Endodermal cell (in vitro differentiated cells): Measurements from ENCODE around the gene FXYD6. TPM values are rescaled to one million over a fixed set of nuclear protein-coding genes. Genes with fewer than 3 reads are reported as not detected.
"Not testable (repeated sequence)": the region's sequence is repeated elsewhere in the genome, so short reads cannot be mapped to it uniquely, and the experiment has no call there.

Experiments used
- DNase-seq: peaks from one replicate; pipeline ENCODE4 v3.0.0-alpha.2; 2017
- H3K27ac ChIP-seq: 2 replicates; pipeline ENCODE4 v1.5.1; 2013; ENCODE audit warnings: mild to moderate bottlenecking, low read depth, low read length, moderate library complexity
- H3K27me3 ChIP-seq: 2 replicates; pipeline ENCODE4 v1.6.1; 2013; ENCODE audit warnings: mild to moderate bottlenecking, low read length, moderate library complexity; ENCODE audit not compliant: insufficient read depth, control insufficient read depth, poor library complexity, severe bottlenecking
- H3K36me3 ChIP-seq: 2 replicates; pipeline ENCODE4 v1.7.0; 2013; ENCODE audit warnings: mild to moderate bottlenecking, low read length, moderate library complexity; ENCODE audit not compliant: control insufficient read depth, insufficient read depth
- H3K4me1 ChIP-seq: one replicate; pipeline ENCODE4 v1.7.0; 2013; ENCODE audit warnings: low read length; ENCODE audit not compliant: control insufficient read depth, insufficient read depth
- H3K4me3 ChIP-seq: 2 replicates; pipeline ENCODE4 v1.5.1; 2013; ENCODE audit warnings: mild to moderate bottlenecking, low read length, moderate library complexity
- H3K9ac ChIP-seq: 2 replicates; pipeline ENCODE4 v1.6.1; 2013; ENCODE audit warnings: mild to moderate bottlenecking, low read length, moderate library complexity; ENCODE audit not compliant: poor library complexity, severe bottlenecking; ENCODE audit errors: extremely low read depth
- H3K9me3 ChIP-seq: 2 replicates; pipeline ENCODE4 v1.6.1; 2013; ENCODE audit warnings: mild to moderate bottlenecking, low read length, moderate library complexity; ENCODE audit not compliant: control insufficient read depth
- H3K27ac Mint-ChIP-seq: 2 replicates; pipeline ENCODE4 v1.8.0; 2020; ENCODE audit warnings: mixed read lengths
- H3K27me3 Mint-ChIP-seq: 2 replicates; pipeline ENCODE4 v1.8.0; 2021; ENCODE audit warnings: mild to moderate bottlenecking, mixed read lengths; ENCODE audit not compliant: insufficient read depth
- H3K36me3 Mint-ChIP-seq: 2 replicates; pipeline ENCODE4 v1.8.0; 2020; ENCODE audit warnings: low read depth, mixed read lengths
- H3K4me1 Mint-ChIP-seq: 2 replicates; pipeline ENCODE4 v1.8.0; 2020; ENCODE audit warnings: mixed read lengths
- H3K4me3 Mint-ChIP-seq: 2 replicates; pipeline ENCODE4 v1.8.0; 2020; ENCODE audit warnings: mild to moderate bottlenecking, moderate library complexity, mixed read lengths
- H3K9me3 Mint-ChIP-seq: 2 replicates; pipeline ENCODE4 v1.8.0; 2020; ENCODE audit warnings: mild to moderate bottlenecking, mixed read lengths
- WGBS, 2 experiments: methylation state at CpG; one replicate each; pipeline versions ENCODE4 v1.1.5 to v1.1.7; 2013; ENCODE audit warnings: missing lambda C conversion rate in 2 of 2, mixed read lengths in 1 of 2; ENCODE audit not compliant: insufficient coverage in 1 of 2, insufficient read length in 1 of 2; 5-methylcytosine and 5-hydroxymethylcytosine counted together
- long read RNA-seq, 4 experiments: library from polyadenylated mRNA in 2 of 4; library from RNA in 1 of 4; library from capped mRNA in 1 of 4; stranded (forward) in 3 of 4; unstranded in 1 of 4; transcript quantifications; one replicate each; pipeline ENCODE4 v2.0.0, GENCODE V29; 2020 to 2021; ENCODE audit warnings: inconsistent platforms in 1 of 4
- polyA plus RNA-seq, 2 experiments: library from polyadenylated mRNA; stranded (reverse); fragments of 50-300 nt; gene quantifications; one replicate each; pipeline ENCODE4 v1.2.3, GENCODE V29; 2013
- total RNA-seq, 2 donors: library from RNA; stranded (reverse); fragmentation: NEBNext Ultra II Directional in 1 of 2; extraction: Animal tissue kit (Norgen Biotek cat#: 25700) in 1 of 2; gene quantifications; 2 replicates in 1 of 2; 3 replicates in 1 of 2; pipeline ENCODE4 v1.2.1, GENCODE V29; 2021
- TF ChIP-seq, protein P1 (sequence below): fragments of 200-600 bp; sonication (generic); conservative IDR thresholded peaks from 2 replicates; pipeline ENCODE4 v1.5.0; 2021; ENCODE audit warnings: antibody characterized with exemption, mild to moderate bottlenecking

The FXYD6 gene, protein sequence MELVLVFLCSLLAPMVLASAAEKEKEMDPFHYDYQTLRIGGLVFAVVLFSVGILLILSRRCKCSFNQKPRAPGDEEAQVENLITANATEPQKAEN
- total RNA-seq: 10 to 100 TPM; 54.1 to 61.8 TPM
- 197 TPM for polyA plus RNA-seq (2013, experiment 1 of 2)
- polyA plus RNA-seq (2013, experiment 2 of 2): 184 TPM
- long read RNA-seq, experiment 1, transcript FXYD6-204 (8 exons, 2,171 nt): major isoform, 8 of 38 reads
- long read RNA-seq, experiment 1, partial matches to known transcripts: 16 of 38 reads
- long read RNA-seq, experiment 1, other reads (novel, unspliced or antisense): 13 of 38 reads
- long read RNA-seq, experiment 2, transcript FXYD6-204 (8 exons, 2,171 nt): major isoform, 92 of 116 reads
- long read RNA-seq, experiment 2, transcript FXYD6-212 (7 exons, 656 nt): minor isoform, 5 of 116 reads
- long read RNA-seq, experiment 2, partial matches to known transcripts: 7 of 116 reads
- long read RNA-seq, experiment 2, other reads (novel, unspliced or antisense): 9 of 116 reads
- long read RNA-seq, experiment 3, transcript FXYD6-209 (9 exons, 579 nt): minor isoform, 5 of 491 reads
- long read RNA-seq, experiment 3, transcript FXYD6-212 (7 exons, 656 nt): minor isoform, 14 of 491 reads
- long read RNA-seq, experiment 3, transcript FXYD6-204 (8 exons, 2,171 nt): major isoform, 383 of 491 reads
- long read RNA-seq, experiment 3, transcript FXYD6-217 (7 exons, 669 nt): minor isoform, 6 of 491 reads
- long read RNA-seq, experiment 3, partial matches to known transcripts: 36 of 491 reads
- long read RNA-seq, experiment 3, other reads (novel, unspliced or antisense): 45 of 491 reads
- long read RNA-seq, experiment 4, transcript FXYD6-204 (8 exons, 2,171 nt): major isoform, 270 of 320 reads
- long read RNA-seq, experiment 4, transcript FXYD6-217 (7 exons, 669 nt): minor isoform, 5 of 320 reads
- long read RNA-seq, experiment 4, partial matches to known transcripts: 11 of 320 reads
- long read RNA-seq, experiment 4, other reads (novel, unspliced or antisense): 31 of 320 reads

DNA sequence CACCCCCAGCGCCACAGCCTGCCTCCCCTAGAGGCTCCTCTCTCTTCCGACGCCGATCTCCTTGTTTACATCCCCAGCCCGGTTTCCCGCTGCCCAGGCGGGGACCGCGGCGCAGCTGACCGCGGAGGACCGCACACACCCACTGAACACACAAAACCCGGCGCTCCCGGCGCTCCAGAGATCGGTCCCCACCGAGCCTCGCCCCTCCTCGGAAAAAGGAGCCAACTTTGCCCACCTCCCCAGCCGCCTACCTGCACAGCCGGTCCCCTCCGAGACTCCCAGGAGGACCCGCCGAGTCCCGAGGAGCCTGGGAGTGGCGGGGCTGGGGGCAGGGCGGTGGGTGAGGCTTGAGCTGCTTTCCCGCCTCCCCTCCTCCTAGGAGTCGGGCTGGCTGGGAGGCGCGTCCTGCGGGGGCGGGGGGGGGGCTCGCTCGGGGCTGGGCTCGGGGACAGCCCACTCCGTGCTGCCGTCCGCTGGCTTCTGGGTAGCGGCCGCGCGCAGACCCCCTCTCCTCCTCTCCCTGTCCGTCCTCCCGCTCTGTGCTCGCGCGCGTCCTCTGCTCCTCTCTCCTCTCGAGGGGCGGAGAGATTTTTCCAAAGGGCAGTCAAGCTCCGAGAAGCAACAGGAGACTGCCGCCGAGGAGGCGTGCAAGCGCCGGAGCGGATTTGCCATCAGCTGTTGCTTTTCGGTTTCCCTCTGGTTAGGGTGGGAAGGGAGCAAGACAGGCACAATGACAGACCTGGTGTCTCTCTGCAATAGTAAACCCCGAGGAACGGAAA lies at the start of gene FXYD6:
Gene FXYD6, minus strand, starts transcription at position 318 of the 779 bp plus-strand sequence. CDS start 33,882 bp downstream, outside the sequence.
- Mint-ChIP-seq H3K27ac (peak within 1 kb of the TSS; percentile 79), H3K36me3 (no peaks in the 10 kb centered on the region), H3K27me3 (peaks cover 64% of the 10 kb centered on the region), H3K4me1 (peaks cover 50% of the 10 kb centered on the region), H3K4me3 (peak within 1 kb of the TSS; percentile 83), H3K9me3 (no peaks in the 10 kb centered on the region)
- peaks cover 20% of the 10 kb centered on the region for H3K4me1 ChIP-seq
- TF ChIP-seq, protein P1, sequence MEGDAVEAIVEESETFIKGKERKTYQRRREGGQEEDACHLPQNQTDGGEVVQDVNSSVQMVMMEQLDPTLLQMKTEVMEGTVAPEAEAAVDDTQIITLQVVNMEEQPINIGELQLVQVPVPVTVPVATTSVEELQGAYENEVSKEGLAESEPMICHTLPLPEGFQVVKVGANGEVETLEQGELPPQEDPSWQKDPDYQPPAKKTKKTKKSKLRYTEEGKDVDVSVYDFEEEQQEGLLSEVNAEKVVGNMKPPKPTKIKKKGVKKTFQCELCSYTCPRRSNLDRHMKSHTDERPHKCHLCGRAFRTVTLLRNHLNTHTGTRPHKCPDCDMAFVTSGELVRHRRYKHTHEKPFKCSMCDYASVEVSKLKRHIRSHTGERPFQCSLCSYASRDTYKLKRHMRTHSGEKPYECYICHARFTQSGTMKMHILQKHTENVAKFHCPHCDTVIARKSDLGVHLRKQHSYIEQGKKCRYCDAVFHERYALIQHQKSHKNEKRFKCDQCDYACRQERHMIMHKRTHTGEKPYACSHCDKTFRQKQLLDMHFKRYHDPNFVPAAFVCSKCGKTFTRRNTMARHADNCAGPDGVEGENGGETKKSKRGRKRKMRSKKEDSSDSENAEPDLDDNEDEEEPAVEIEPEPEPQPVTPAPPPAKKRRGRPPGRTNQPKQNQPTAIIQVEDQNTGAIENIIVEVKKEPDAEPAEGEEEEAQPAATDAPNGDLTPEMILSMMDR: no peak
- H3K9ac ChIP-seq: peak within 1 kb of the TSS; percentile 71
- peak; percentile 90 for DNase-seq
- no peaks in the 10 kb centered on the region for H3K9me3 ChIP-seq
- H3K36me3 ChIP-seq: peaks cover 4% of the 10 kb centered on the region
- peaks cover 4% of the 10 kb centered on the region for H3K27me3 ChIP-seq
- peak within 1 kb of the TSS; percentile 69 for H3K27ac ChIP-seq
- H3K4me3 ChIP-seq: peak within 1 kb of the TSS; percentile 89
- 1% methylated on average over 20 to 63 of the region's 63 CpGs for WGBS, 2 experiments

DNA sequence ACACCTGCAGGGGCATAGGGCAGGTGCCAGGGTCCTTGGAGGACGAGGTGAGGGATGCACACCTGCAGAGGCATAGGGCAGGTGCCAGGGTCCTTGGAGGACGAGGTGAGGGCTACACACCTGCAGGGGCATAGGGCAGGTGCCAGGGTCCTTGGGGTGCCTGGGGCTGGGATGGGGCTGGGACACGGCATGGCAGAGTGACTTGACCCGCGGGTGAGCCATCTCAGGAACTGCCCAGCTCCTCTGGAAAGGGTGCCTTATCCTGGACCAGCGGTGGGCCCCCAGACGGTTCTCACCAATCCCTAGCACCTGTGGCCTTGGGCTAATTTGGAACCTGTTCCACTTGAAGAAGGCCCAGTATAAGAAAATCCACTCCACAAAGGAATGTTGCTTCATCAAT lies 49.7 kb upstream of the FXYD6 start:
- peaks cover 21% of the 10 kb centered on the region for H3K27me3 ChIP-seq
- H3K27ac ChIP-seq, H3K9me3 ChIP-seq, H3K4me3 Mint-ChIP-seq, H3K9ac ChIP-seq, H3K4me3 ChIP-seq, DNase-seq, H3K36me3 ChIP-seq, H3K9me3 Mint-ChIP-seq, H3K36me3 Mint-ChIP-seq, H3K27ac Mint-ChIP-seq: not testable (repeated sequence)
- Mint-ChIP-seq H3K27me3 (peaks cover 14% of the 10 kb centered on the region), H3K4me1 (peaks cover 30% of the 10 kb centered on the region)
- WGBS, 2 experiments: 89 to 97% methylated on average over 5 to 7 of the region's 7 CpGs
- peaks cover 10% of the 10 kb centered on the region for H3K4me1 ChIP-seq

DNA sequence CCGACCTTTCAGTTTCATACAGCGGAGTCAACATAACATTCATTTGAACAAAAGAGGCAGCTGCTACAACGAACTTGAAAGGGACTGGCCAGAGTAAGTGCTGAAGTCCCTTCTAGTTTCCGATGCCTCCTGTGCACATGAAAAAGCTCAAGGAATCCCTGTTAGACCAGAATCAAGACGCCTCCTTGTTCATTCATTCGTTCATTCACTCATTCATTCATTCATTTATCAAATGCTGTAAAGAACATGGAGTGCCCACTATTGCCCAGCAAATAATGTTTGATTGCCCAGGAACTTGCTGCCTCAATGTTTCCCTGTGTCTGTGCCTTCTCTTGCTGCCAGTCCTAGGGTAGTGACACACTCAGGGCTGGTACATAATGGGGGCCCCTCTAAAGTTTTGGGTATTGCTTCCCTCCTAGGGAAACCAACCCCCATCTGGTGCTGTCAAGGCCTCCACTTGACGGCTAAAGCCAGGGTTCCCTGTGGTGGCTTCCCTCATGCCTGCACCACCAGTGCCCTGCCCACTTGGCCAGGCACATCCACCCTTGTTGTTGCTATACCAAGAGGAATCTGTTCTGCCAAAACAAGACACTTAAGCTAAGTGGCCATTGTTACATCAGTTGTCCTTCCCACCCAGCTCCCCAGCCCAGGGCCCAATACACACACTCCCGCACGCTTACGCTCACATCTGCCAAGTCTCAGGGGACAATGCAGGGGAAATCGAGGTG lies 48.9 kb upstream of the FXYD6 start:
- no peaks in the 10 kb centered on the region for H3K36me3 ChIP-seq
- Mint-ChIP-seq H3K4me3 (no peak overlapping the region), H3K36me3 (no peaks in the 10 kb centered on the region), H3K27ac (no peak overlapping the region), H3K27me3 (peaks cover 14% of the 10 kb centered on the region), H3K9me3 (no peaks in the 10 kb centered on the region), H3K4me1 (peaks cover 25% of the 10 kb centered on the region)
- peaks cover 10% of the 10 kb centered on the region for H3K4me1 ChIP-seq
- TF ChIP-seq, protein P1: no peak
- no peak overlapping the region for H3K9ac ChIP-seq
- H3K4me3 ChIP-seq: no peak overlapping the region
- no peaks in the 10 kb centered on the region for H3K9me3 ChIP-seq
- peaks cover 21% of the 10 kb centered on the region for H3K27me3 ChIP-seq
- H3K27ac ChIP-seq: no peak overlapping the region
- no peak for DNase-seq
- WGBS, 2 experiments: 89 to 92% methylated on average over 8 to 11 of the region's 11 CpGs
